ENCODE data around the gene MRTO4.
"Not testable (repeated sequence)": the region's sequence is repeated elsewhere in the genome, so short reads cannot be mapped to it uniquely, and the experiment has no call there.

The MRTO4 gene

DNA sequence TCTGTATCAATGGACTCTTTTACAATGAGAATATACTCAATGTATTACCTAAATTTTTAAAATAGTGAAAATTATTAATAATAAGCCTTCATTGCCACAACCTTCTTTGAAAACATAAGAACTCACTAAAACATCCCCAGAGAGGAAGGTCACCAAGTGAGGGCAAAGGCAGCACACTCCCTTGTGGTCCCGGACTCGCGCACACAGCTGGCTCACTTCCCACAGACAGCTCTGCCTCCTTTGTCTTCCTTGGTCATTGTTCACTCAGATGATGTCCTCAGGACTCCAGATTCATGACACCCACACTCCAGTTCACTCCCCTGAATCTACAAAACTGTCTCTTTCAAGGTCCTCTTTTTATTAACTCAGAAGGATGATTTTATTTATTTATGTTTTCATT lies 22.4 kb upstream of the MRTO4 start:
- Histone ChIP-seq H4K20me1 (ENCODE audit: low read depth, low read length) (no peaks in the 10 kb centered on the region), H3F3A (ENCODE audit: insufficient read depth) (no peaks in the 10 kb centered on the region), H3K79me2 (ENCODE audit: insufficient read depth, low read length) (no peaks in the 10 kb centered on the region), H3K36me3 (ENCODE audit: low read length) (peaks cover 10% of the 10 kb centered on the region; the same call in 1 of the 2 replicates), H3K9ac (ENCODE audit: low read length) (no peak overlapping the region), H3K4me3 (ENCODE audit: insufficient read depth, low read length, poor library complexity, severe bottlenecking) (no peak overlapping the region), H3K9me3 (ENCODE audit: insufficient read depth, low read length) (no peaks in the 10 kb centered on the region), H2AFZ (ENCODE audit: low read depth, low read length, severe bottlenecking) (no peak overlapping the region), H3K9me2 (replicated peaks; ENCODE audit: insufficient read depth, low read length) (no peaks in the 10 kb centered on the region), H3K4me2 (ENCODE audit: low read depth, low read length, poor library complexity, severe bottlenecking) (no peak overlapping the region), H3K27me3 (ENCODE audit: low read length) (no peaks in the 10 kb centered on the region), H3K27ac (ENCODE audit: low read depth, low read length) (no peak overlapping the region)
- TF ChIP-seq, protein P1, sequence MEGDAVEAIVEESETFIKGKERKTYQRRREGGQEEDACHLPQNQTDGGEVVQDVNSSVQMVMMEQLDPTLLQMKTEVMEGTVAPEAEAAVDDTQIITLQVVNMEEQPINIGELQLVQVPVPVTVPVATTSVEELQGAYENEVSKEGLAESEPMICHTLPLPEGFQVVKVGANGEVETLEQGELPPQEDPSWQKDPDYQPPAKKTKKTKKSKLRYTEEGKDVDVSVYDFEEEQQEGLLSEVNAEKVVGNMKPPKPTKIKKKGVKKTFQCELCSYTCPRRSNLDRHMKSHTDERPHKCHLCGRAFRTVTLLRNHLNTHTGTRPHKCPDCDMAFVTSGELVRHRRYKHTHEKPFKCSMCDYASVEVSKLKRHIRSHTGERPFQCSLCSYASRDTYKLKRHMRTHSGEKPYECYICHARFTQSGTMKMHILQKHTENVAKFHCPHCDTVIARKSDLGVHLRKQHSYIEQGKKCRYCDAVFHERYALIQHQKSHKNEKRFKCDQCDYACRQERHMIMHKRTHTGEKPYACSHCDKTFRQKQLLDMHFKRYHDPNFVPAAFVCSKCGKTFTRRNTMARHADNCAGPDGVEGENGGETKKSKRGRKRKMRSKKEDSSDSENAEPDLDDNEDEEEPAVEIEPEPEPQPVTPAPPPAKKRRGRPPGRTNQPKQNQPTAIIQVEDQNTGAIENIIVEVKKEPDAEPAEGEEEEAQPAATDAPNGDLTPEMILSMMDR (IDR thresholded peaks at IDR 0.05; ENCODE audit: insufficient read depth, low read length, poor library complexity, severe bottlenecking) = no peak
- TF ChIP-seq EZH2phosphoT487 (conservative IDR thresholded peaks at IDR 0.05; ENCODE audit: low read length) = no peak

DNA sequence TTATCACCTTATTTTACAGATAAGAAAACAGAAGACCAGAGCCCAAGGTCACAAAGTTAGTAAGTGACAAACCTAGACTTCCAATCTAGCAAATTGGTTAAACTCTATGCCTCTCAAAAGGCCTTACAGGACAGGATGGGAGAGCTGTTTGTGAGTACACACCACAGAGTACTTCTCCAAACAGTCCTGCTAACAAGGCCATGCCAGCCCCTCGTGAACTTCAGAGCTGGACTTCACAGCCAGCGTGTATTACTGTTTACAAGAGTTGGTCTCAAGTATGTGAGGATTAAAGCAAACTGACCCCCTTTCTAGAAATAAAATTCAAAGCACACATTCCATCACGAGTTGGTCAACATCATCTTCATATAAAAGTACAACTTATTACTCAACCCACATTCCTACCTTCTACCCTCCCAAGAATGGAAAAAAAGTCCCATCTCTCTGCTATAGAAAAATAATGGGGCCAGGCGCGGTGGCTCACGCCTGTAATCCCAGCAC lies 21.7 kb upstream of the MRTO4 start:
- H2AFZ ChIP-seq (ENCODE audit: low read depth, low read length, severe bottlenecking) = no peak overlapping the region
- no peaks in the 10 kb centered on the region for H3K79me2 ChIP-seq (ENCODE audit: insufficient read depth, low read length)
- no peaks in the 10 kb centered on the region for H3F3A ChIP-seq (ENCODE audit: insufficient read depth)
- no peak overlapping the region for H3K4me2 ChIP-seq (ENCODE audit: low read depth, low read length, poor library complexity, severe bottlenecking)
- peaks cover 10% of the 10 kb centered on the region; the same call in 1 of the 2 replicates for H3K36me3 ChIP-seq (ENCODE audit: low read length)
- H3K27me3 ChIP-seq (ENCODE audit: low read length) = no peaks in the 10 kb centered on the region
- H3K27ac ChIP-seq (ENCODE audit: low read depth, low read length) = no peak overlapping the region
- no peaks in the 10 kb centered on the region for H4K20me1 ChIP-seq (ENCODE audit: low read depth, low read length)
- no peak overlapping the region for H3K4me3 ChIP-seq (ENCODE audit: insufficient read depth, low read length, poor library complexity, severe bottlenecking)
- H3K9me2 ChIP-seq (replicated peaks; ENCODE audit: insufficient read depth, low read length) = no peaks in the 10 kb centered on the region
- TF ChIP-seq EZH2phosphoT487 (conservative IDR thresholded peaks at IDR 0.05; ENCODE audit: low read length) = no peak
- TF ChIP-seq, protein P1 (IDR thresholded peaks at IDR 0.05; ENCODE audit: insufficient read depth, low read length, poor library complexity, severe bottlenecking) = no peak
- no peaks in the 10 kb centered on the region for H3K9me3 ChIP-seq (ENCODE audit: insufficient read depth, low read length)
- no peak overlapping the region for H3K9ac ChIP-seq (ENCODE audit: low read length)

DNA sequence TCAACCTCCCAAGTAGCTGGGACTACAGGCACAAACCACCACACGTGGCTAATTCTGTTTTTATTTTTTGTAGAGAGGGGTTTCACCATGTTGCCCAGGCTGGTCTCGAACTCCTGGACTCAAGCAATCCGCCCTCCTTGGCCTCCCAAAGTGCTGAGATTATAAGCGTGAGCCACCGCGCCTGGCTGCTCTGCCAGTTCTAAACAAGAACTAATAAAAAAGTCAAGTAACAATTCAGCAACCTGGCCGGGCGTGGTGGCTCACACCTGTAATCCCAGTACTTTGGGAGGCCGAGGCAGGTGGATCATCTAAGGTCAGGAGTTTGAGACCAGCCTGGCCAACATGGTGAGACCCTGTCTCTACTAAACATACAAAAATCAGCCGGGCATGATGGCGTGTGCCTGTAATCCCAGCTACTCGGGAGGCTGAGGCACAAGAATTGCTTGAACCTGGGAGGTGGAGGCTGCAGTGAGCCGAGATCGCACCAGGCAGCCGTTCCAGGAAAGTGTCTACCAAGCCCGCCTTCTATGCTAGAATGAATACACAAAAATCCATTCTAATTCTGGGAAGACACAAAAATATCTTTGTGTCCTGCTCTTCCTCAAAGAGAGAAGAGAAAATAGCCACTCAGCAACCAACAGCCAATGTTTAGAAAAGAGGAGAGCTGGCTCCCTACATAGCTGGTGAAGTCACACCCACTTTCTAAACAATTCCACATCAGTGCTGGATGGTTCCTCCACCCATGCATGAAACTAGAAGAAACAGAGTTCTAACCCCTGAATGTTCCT lies 19.7 kb upstream of the MRTO4 start:
- H3K27ac ChIP-seq (ENCODE audit: low read depth, low read length); H3K27me3 ChIP-seq (ENCODE audit: low read length); H3K79me2 ChIP-seq (ENCODE audit: insufficient read depth, low read length); H2AFZ ChIP-seq (ENCODE audit: low read depth, low read length, severe bottlenecking); H3F3A ChIP-seq (ENCODE audit: insufficient read depth); H3K9me3 ChIP-seq (ENCODE audit: insufficient read depth, low read length); H3K4me3 ChIP-seq (ENCODE audit: insufficient read depth, low read length, poor library complexity, severe bottlenecking); H4K20me1 ChIP-seq (ENCODE audit: low read depth, low read length); H3K9me2 ChIP-seq (replicated peaks; ENCODE audit: insufficient read depth, low read length); H3K4me2 ChIP-seq (ENCODE audit: low read depth, low read length, poor library complexity, severe bottlenecking); H3K9ac ChIP-seq (ENCODE audit: low read length): not testable (repeated sequence)
- H3K36me3 ChIP-seq (ENCODE audit: low read length) = peaks cover 10% of the 10 kb centered on the region; the same call in 1 of the 2 replicates

GRCh38 chr1:19232524-19232846 lies 19.1 kb upstream of the MRTO4 start:
- Histone ChIP-seq H3K4me3 (ENCODE audit: insufficient read depth, low read length, poor library complexity, severe bottlenecking) (no peak overlapping the region), H3K4me2 (ENCODE audit: low read depth, low read length, poor library complexity, severe bottlenecking) (no peak overlapping the region), H3K79me2 (ENCODE audit: insufficient read depth, low read length) (no peaks in the 10 kb centered on the region), H3K36me3 (ENCODE audit: low read length) (peaks cover 10% of the 10 kb centered on the region; the same call in 1 of the 2 replicates), H3K9me3 (ENCODE audit: insufficient read depth, low read length) (no peaks in the 10 kb centered on the region), H3K27me3 (ENCODE audit: low read length) (no peaks in the 10 kb centered on the region), H3K9ac (ENCODE audit: low read length) (no peak overlapping the region), H2AFZ (ENCODE audit: low read depth, low read length, severe bottlenecking) (no peak overlapping the region), H3K27ac (ENCODE audit: low read depth, low read length) (no peak overlapping the region), H3F3A (ENCODE audit: insufficient read depth) (no peaks in the 10 kb centered on the region), H4K20me1 (ENCODE audit: low read depth, low read length) (no peaks in the 10 kb centered on the region), H3K9me2 (replicated peaks; ENCODE audit: insufficient read depth, low read length) (no peaks in the 10 kb centered on the region)
- no peak for TF ChIP-seq EZH2phosphoT487 (conservative IDR thresholded peaks at IDR 0.05; ENCODE audit: low read length)
- TF ChIP-seq, protein P1 (IDR thresholded peaks at IDR 0.05; ENCODE audit: insufficient read depth, low read length, poor library complexity, severe bottlenecking) = no peak

All from SU-DHL-6 (cell line).